T follicular helper cell (primary cell): Measurements from ENCODE around the gene SPATA31E1.
"Not testable (repeated sequence)": the region's sequence is repeated elsewhere in the genome, so short reads cannot be mapped to it uniquely, and the experiment has no call there.

ENCODE experiments used
- DNase-seq: peaks from one replicate; pipeline ENCODE4 v3.0.0-alpha.2; 2020; ENCODE audit warnings: low read depth

The SPATA31E1 gene

DNA sequence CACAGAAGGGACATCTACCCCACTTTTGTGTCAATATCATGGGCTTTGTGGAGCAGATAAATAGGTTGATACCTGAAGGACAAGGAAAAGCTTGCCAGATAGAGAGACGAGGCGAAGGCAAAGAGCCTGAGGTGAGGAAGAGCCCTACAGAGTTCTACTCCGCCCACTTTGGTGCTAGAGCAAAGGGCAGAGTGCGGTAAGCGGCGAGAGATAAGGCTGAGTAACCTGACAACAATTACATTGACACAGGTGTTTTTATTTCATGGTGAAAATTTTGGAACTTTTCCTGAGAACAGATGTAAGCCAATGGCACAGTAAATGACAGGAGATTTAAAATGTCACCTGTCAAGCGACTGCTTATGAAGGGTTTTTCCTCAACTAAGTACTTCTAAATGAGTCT is 51.8 kb downstream of the SPATA31E1 start:
- DNase-seq = not testable (repeated sequence)

- DNase-seq = not testable (repeated sequence)
Measured at GRCh38 chr9:87937352-87937751, 54.7 kb downstream of the SPATA31E1 start.

GRCh38 chr9:87937918-87938317 is 55.2 kb downstream of the SPATA31E1 start:
- not testable (repeated sequence) for DNase-seq

GRCh38 chr9:87938336-87938735 is 55.7 kb downstream of the SPATA31E1 start:
- DNase-seq = not testable (repeated sequence)
